GDM1 (cell line): Measurements from ENCODE around the gene EFTUD2.

Experiments used
- DNase-seq: peaks from one replicate; lab custom pipeline; 2025; lab: John Stamatoyannopoulos, UW

EFTUD2 gene

DNA sequence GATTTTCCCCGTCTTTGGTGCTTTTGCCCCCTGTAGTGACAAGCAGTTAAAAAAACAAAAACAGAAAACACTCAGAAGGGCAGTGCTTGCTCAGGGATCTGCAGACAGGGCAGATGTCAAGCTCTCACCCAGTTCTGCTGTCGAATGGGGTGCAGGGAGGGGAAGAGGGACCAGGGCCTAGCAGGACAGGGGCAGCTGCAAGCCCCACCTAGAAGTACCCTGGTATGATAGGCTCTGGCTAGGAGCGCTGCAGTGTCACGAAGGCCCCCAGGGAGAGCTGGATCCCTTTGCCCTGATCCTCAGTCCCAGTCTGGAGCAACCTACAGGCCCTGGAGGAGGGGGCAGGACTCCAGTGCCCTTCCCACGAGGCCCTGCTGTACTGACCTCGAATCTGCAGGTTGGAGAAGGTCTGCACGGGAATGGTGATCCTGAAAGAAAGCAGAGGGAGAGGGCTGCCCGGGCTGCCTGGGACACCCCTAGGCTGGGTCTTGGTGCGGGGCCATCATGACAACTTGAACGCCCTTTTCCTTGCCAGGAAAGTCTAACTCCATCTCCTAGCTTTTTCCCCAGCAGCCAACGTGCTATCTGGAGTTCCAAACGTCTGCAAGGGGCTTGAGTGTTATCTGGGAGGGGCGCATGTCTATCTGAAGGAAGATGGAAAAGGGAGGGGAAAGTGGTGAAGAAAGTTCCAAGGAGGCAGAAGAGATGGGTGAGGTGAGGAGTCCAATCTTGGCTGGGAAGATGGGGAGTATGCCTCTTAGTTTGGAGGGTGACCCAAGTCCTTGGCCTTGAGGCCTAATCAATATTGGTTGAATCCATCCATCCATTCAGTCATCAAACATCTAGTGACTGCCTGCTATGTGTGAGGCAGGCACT is 11.2 kb upstream of the EFTUD2 start:
- no peak for DNase-seq

DNA sequence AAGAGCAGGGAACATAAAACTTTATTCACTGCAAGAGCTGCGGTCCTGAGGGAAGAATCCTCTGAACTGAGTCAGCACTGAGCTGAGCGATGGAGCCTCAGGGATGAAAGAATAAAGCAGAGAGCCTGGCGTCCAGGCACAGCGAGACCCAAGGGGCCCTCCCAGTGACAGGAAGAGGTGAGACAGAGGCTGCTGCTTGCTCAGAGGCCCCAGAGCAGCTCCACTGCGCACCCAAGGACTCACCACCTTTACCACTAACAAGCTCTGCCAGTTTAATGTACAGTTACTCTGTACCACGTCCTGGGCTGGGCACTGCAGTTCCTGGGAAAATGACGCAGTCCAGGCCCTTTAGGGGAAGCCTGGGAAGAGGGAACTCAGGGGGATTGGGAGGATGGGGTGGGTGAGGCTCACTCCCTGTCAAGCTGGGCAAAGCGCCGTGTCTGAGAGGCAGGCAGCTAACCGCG is 10.5 kb upstream of the EFTUD2 start:
- DNase-seq, result no peak

DNA sequence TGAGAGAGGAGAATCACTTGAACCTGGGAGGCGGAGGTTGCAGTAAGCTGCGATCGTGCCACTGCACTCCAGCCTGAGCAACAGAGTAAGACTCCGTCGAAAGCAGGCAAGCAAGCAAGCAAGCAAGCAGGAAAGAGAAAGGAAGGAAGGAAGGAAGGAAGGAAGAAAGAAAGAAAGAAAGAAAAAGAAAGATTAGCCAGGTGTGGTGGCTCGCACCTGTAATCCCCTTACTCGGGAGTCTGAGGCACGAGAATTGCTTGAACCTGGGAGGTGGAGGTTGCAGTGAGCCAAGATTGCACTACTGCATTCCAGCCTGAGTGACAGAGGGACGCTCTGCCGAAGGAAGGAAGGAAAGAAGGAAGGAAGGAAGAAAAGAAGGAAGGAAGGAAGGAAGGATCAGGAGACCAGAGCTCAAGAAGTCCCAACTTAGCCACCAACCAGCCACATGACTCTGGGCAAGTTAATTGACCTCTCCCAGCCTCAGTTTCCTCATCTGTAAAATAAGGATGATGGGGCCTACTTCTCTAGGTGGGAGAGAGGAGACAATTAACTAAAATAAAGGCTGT is 9.6 kb upstream of the EFTUD2 start:
- DNase-seq, result no peak

DNA sequence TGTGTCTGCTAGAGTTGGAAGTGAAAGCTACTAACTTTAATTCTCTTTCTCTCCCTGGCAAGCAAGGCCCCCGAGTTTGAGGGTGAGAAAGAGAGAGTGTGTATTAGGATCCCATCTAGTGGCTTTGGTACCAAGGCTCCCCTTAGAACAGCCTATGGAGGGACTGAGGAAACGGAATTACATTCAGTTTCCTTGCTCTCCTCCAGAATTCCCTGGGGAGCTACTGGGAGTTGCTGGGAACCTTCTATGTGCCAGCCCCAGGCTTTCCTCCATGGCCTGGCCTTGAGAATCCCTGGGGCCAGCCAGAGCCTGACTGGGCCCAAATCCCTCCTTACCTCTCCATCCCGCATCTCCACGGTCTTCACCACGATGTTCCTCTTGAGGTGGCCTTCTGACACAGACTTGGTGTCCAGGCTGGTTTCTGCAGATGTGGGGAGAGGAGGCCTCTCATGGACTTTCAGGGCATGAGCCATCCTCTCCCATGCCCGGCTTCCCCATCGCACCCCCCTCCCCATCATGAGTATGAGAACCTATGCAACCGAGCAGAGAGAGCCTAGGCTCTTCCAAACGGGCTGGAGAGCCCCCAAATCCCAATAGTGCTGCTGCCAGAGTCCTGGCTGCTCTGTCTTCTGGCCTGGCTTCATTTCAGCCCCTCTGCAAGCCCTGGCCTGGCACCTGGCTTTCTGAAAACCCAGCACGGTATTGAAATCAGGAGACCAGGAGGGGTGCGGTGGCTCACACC is 8.7 kb upstream of the EFTUD2 start:
- no peak for DNase-seq

DNA sequence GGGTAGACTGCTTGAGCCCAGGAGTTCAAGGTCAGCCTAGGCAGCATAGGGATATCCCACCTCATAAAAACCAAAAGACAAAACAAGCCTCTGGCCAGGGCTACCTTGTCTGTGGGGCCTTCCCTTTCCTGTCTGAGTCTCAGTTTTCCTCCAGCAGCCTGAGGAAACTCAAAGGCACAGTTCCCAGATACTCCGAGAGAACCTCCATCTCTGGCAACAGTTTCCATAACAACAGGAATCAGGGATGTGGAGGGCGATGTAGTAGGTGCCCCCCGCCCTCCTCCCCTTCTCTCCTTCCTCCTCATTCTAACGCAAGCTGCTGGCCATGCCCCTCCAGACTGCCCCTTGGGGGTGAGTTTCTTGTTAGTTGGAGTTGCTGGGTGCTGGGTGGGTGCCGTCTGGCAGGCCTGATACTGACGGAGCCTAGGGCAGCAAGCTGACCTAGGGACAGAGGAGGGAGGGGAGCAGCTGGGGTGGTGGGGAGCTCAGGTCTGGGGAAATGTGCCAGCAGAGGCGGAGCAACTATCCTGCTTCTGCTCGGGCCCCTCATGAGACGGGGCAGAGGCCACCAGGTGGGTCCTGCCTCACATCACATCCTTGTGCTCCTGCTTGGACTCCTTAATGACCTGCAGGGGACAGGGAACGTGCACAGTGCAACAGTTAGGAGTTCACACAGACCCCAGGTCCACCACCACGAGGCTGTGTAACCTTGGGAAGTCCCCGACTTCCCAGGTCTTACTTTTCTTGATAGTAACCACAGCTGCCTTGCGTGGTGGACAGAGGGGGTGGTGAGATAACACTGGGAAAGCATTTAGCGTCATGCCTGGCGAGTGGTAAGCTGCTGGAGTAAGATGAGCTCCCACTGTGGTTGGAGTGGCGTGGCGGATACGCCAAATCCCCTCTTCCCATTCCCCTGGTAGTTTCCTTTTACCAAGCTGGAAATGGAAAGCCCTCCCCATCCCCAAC is 7.8 kb upstream of the EFTUD2 start:
- DNase-seq, result no peak

DNA sequence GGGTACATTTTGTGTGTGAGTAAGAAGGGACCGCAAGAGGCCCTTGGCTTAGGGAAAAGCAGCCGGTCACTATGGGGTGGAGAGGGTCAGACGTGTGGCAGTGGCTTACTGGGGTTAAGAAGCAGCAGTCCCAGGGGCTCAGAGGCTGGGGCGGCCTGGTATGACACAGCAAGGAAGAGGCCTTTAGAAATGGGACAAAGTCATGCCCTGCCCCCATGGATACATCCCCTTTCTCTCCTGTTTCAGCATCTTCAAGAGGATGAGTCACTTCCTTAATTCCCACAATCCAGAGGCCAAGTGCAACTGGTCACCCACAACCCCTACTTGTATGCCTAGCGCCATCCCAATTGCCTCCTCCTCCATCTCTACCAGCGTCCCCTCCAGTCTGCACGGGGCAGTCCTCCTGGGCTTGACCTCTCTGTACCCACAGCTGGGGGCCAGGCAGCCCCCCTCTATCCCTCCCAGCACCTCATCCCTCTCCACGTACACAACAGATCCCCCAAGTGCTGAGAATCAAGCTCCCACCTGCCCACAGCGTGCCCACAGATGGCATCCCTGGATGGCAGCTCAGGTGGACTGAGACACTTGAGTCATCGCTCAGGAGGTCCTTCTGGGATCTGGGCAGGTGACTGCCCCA is 6.9 kb upstream of the EFTUD2 start:
- no peak for DNase-seq

DNA sequence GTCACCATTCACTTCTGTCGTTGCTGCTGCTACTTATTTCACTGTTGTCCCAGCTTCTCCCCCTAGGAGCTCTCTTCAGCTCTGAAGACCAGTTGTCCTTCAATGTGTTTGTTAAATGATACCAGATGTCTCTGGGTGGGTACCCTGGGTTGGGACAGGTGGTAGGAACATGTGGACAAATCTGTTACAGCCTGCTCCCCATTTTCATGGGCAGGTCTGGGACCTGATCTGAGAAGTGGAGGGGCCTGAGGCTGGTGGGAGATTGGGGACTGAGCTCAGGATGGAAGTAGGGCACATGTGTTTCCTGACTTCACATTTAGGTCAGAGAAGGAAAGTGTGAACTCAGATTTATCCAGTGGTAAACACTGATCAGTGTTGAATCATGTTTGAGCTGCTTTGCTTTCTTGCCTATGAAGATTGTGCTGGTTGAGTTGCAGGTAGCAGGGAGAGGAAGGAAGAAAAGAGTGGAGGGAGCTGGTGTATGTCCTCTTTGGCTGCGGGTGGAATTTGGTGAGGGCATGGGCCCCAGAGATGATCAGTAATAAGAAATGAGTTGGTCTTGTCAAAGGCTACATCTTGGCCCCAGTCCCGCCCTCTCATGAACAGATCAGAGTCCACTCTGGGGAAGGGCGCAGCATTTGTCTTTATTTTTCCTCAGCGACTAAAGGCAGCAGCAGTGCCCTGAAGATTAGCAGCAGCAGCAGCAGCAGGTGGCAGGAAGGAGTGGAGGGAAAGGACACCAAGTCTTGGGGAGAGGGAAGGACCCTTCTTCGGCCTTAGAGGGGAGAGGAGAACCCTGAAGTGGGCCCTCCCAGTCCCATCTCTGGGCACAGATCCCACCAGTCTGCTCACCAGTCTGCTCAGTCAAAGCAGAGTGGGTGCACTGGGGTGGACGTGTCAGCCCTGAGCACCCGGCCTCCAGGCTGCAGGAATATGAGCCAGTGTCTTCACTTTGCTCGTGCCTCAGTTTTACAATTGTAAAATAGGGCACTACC is 6.1 kb upstream of the EFTUD2 start:
- DNase-seq, result no peak

DNA sequence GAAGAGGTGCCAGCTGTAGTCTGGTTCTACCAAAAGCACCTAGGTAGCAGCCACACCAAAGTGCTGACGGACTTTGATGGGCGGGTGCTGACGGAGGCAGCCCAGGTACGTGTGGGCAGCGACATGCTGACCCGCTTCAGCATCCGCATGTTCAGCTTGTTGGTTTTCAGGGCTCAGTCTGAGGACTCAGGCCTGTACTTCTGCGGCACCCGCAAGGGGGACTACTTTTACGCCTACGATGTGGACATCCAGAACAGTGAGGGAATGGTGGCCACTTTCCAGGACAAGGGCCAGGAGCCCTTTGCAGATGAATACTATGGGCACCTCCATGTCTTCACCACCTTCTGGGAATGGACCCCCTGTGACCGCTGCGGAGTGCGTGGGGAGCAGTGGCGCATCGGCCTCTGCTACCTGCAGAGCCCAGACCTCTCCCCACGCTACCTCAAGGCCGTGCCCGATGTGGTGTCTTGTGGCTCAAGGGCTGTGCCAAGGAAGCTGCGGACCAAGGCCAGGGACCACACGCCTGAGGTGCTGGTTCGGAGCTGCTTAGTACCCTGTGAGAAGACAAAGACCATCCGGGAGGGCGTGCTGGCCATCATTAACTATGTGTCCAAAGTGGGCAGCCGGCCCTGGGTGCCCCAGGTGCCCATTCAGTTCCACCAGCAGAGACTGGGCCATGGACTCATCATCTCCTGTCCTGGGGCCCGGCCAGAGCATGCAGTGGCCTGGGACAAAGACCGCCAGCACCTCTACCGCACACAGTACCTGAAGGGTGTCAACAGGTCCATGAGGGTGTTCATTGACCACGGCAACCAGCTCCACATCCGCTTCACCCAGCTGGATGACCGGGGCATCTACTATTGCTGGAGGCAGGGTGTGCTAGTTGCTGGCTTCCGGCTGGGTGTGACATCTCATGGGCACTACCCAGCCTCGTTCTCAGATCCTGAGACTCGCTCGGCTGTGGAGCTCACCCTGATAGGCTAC is 5.0 kb upstream of the EFTUD2 start:
- no peak for DNase-seq

DNA sequence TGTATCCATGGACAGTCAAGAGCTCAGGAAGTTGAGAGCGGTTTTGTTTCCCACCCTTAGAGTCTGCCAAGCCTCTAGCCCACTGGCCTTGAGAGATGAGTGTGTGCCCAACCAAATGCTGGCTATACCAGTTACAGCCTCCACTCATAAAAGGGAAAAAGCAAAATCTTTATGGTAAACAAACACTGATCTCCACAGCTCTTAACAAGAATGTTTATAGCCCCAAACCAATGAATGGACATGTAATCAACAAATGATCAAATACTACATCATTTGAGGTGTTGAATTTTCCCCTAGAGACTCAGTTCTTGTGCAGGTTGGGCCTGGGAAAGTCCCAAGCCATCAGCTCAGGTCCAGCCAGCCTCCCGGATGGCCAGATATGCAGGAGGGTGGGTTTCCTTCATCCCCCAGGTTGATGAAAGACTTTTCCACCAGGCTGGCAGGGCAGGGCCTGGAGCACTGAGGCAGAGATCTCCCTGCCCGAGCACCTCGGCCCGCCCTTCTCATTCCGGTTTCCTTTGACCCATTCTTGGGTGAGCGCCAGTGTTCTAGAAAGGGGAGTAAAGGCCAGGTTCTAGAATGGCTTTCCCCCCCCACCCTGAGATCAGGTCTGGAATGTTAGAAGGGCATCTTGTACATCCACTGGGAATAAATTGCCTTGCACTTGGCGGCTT is 3.9 kb upstream of the EFTUD2 start:
- DNase-seq, result no peak

DNA sequence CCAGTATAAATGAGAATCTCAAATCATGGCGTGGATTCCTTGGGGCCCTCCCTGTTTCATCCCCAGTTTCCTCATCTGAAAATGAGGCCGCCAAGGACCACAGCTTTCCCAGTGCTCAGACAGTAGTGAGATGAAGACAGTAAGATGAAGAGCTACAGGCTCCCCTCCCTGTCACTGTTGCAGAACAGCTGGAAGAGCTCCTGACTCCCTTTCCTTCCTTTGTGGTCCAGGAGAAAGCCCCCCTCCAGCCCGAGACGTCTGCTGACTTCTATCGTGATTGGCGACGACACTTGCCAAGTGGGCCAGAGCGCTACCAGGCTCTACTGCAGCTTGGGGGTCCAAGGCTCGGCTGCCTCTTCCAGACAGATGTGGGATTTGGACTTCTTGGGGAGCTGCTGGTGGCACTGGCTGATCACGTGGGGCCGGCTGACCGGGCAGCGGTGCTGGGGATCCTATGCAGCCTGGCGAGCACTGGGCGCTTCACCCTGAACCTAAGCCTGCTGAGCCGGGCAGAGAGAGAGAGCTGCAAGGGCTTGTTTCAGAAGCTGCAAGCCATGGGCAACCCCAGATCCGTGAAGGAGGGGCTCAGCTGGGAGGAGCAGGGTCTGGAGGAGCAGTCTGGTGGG is 3.0 kb upstream of the EFTUD2 start:
- no peak for DNase-seq

DNA sequence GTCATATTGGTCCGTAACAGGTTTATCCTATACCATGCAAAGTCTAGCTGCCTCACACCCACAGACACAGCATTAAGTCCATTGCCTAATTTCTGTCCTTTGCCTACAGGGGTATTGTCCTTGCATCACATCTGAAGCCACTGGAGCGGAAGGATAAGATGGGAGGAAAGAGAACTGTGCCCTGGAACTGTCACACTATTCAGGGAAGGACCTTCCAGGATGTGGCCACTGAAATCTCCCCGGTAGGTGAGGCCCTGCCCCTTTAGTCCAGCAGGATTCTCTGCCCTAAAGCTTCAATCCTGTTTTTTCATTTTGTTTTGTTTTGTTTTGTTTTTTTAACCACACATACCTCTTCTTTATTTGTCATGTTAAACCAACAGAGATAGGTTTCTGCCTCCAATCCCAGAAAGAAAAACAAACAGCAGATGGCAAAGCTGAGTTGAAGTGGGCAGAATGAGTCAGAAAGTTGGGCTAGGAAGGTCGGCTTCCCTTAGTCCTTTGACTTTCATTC is 2.2 kb upstream of the EFTUD2 start:
- no peak for DNase-seq

DNA sequence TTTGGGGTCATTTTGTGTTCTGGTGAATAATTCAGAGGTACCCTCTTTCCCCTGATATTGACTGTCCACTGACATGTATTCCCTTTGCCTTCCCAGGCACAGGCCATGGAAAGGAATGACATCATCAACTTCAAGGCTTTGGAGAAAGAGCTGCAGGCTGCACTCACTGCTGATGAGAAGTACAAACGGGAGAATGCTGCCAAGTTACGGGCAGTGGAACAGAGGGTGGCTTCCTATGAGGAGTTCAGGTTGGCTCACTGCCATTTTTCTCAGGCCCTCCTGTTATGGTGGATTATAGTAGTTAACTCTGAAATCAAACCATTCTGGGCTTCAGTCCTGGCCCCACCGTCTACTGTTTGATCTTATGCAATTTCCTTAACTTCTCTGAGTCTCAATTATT is 1.6 kb upstream of the EFTUD2 start:
- no peak for DNase-seq

DNA sequence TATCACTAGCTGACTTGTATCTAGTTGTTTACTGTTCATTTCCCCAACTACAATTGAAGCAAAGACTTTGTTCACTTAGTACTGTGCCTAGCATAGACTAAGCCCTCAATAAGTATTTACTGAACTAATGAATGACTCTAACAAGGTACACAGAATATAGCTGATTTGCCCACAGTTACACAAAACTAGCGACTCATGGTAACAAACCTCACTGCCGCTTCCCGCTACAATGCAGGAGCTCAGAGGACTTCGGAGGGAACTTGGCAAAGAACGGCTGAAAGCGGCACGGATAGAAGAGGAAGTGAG is 524 bp downstream of the EFTUD2 start:
- no peak for DNase-seq

DNA sequence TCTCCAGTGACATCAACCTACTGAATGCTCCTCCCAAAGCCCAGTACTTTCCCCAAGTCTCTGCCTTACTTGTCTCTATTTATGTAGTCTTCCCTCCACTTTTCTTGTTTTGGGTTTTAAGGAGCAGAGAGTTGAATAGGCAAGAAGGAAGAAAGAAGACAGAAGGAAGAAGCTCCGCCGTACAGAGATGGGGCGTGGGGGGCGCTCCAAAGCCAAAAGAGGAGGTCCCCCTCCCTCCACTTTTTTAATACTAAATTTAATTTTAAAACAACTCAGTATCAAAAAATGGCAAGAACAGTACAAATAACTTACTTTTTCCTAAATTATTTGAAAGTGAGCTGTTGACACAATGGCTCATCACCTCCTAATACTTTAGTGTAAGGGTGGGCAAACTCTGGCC is 4.6 kb downstream of the EFTUD2 start:
- no peak for DNase-seq

DNA sequence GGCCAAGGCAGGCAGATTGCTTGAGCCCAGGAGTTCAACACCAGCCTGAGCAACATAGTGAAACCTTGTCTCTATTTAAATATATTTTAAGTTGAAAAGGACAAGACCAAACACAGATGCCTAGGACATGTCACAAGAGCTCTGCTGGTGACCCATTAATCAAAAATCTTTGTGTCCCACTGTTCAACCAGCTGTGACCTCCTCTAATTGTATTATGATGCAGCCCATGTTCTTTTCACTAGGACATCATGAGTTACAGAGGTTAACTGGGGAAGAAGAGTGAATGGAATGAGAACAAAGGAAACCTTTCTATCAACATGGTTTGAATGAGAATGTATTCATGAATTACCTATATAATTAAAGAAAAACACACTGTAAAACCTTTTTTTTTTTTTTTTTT is 7.0 kb downstream of the EFTUD2 start:
- DNase-seq, result no peak

DNA sequence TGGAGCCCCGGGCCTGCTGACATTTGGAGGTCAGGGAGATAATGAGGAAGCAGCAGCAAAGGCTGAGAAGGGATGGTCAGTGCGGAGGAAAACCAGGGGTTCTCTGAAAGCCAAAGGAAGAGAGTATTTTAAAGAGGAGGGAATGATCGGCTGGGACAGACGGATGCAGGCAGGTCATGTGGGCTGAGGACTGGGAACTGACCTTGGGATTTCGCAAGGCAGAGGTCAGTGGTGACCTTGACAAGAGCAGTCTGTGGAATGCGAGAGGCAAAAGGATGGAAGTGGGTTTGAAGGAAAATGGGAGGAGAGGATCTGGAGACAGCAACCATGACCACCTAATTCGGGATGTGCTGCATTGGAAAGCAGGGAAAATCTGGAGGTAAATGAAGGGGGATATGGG is 10.2 kb downstream of the EFTUD2 start:
- no peak for DNase-seq
